Liver (tissue), 9 donors: ENCODE measurements around the gene ROBO4. TPM values are rescaled to one million over a fixed set of nuclear protein-coding genes. Genes with fewer than 3 reads are reported as not detected.

Experiments
- DNase-seq: peaks from one replicate; pipeline ENCODE4 v3.0.0-alpha.2; 2017; ENCODE audit warnings: low spot score
- H3K27ac ChIP-seq, 2 donors: one replicate each; pipeline ENCODE4 v1.7.0; 2013; ENCODE audit warnings: inconsistent platforms in 2 of 2, low read length in 2 of 2, control low read depth in 1 of 2, low read depth in 1 of 2, mild to moderate bottlenecking in 1 of 2
- H3K27me3 ChIP-seq, 4 donors: one replicate each; pipeline versions ENCODE4 v1.6.1 to v1.7.0; 2013; ENCODE audit warnings: low read length in 3 of 4, inconsistent platforms in 1 of 4, mild to moderate bottlenecking in 1 of 4, moderate library complexity in 1 of 4; ENCODE audit not compliant: control insufficient read depth in 4 of 4, insufficient read depth in 4 of 4
- H3K36me3 ChIP-seq, 4 donors: one replicate each; pipeline versions ENCODE4 v1.6.1 to v1.7.0; 2013; ENCODE audit warnings: low read length in 3 of 4, mild to moderate bottlenecking in 3 of 4, low read depth in 1 of 4, moderate library complexity in 1 of 4; ENCODE audit not compliant: control insufficient read depth in 4 of 4, insufficient read depth in 3 of 4
- H3K4me1 ChIP-seq, 4 donors: one replicate each; pipeline versions ENCODE4 v1.6.1 to v1.7.0; 2013; ENCODE audit warnings: low read length in 3 of 4, mild to moderate bottlenecking in 3 of 4, moderate library complexity in 1 of 4; ENCODE audit not compliant: control insufficient read depth in 4 of 4, insufficient read depth in 4 of 4
- H3K4me3 ChIP-seq, 3 donors: one replicate each; pipeline versions ENCODE4 v1.6.1 to v1.7.0; 2013; ENCODE audit warnings: low read length in 3 of 3, control low read depth in 1 of 3, low read depth in 1 of 3, mild to moderate bottlenecking in 1 of 3
- H3K9ac ChIP-seq, 2 donors: one replicate each; pipeline ENCODE4 v1.7.0; 2013; ENCODE audit warnings: low read length in 2 of 2, mild to moderate bottlenecking in 2 of 2, moderate library complexity in 2 of 2, control low read depth in 1 of 2, low read depth in 1 of 2
- H3K9me3 ChIP-seq, 4 donors: one replicate each; pipeline versions ENCODE4 v1.6.1 to v1.7.0; 2013; ENCODE audit warnings: low read length in 3 of 4; ENCODE audit not compliant: control insufficient read depth in 4 of 4
- ATF3 ChIP-seq: IDR thresholded peaks from 2 replicates; pipeline ENCODE4 v1.6.1; 2016; ENCODE audit warnings: antibody characterized with exemption
- CTCF ChIP-seq: fragments of 150-350 bp; IDR thresholded peaks from 2 replicates; pipeline ENCODE4 v1.5.1; 2017; ENCODE audit warnings: improper control_type of control experiment, low read depth, low read length; ENCODE audit not compliant: missing input control
- EGR1 ChIP-seq, 2 donors: IDR thresholded peaks; 2 replicates each; pipeline ENCODE4 v1.6.1; 2016 to 2018; ENCODE audit warnings: antibody characterized with exemption in 2 of 2, low read depth in 2 of 2
- FOXA2 ChIP-seq: IDR thresholded peaks from 2 replicates; pipeline ENCODE4 v1.6.1; 2016; ENCODE audit warnings: antibody characterized with exemption
- GABPA ChIP-seq, 2 donors: IDR thresholded peaks in 1 of 2; conservative IDR thresholded peaks in 1 of 2; 2 replicates each; pipeline ENCODE4 v1.6.1; 2016; ENCODE audit warnings: antibody characterized with exemption in 2 of 2, mild to moderate bottlenecking in 1 of 2, moderate library complexity in 1 of 2
- HNF4A ChIP-seq, 2 donors: conservative IDR thresholded peaks; 2 replicates each; pipeline ENCODE4 v1.6.1; 2016; ENCODE audit warnings: antibody characterized with exemption in 2 of 2, mild to moderate bottlenecking in 2 of 2
- HNF4G ChIP-seq: IDR thresholded peaks from 2 replicates; pipeline ENCODE4 v1.6.1; 2016; ENCODE audit warnings: antibody characterized with exemption
- JUND ChIP-seq, 2 donors: IDR thresholded peaks; 2 replicates each; pipeline ENCODE4 v1.6.1; 2016; ENCODE audit warnings: antibody characterized with exemption in 2 of 2
- NR2F2 ChIP-seq: IDR thresholded peaks from 2 replicates; pipeline ENCODE4 v1.6.1; 2016; ENCODE audit warnings: antibody characterized with exemption
- SP1 ChIP-seq: IDR thresholded peaks from 2 replicates; pipeline ENCODE4 v1.6.1; 2018; ENCODE audit warnings: antibody characterized with exemption, mild to moderate bottlenecking
- TAF1 ChIP-seq: conservative IDR thresholded peaks from 2 replicates; pipeline ENCODE4 v1.6.1; 2016; ENCODE audit warnings: antibody characterized with exemption, mild to moderate bottlenecking
- YY1 ChIP-seq: IDR thresholded peaks from 2 replicates; pipeline ENCODE4 v1.6.1; 2016; ENCODE audit warnings: antibody characterized with exemption, mild to moderate bottlenecking
- ZBTB33 ChIP-seq: IDR thresholded peaks from 2 replicates; pipeline ENCODE4 v1.6.1; 2016; ENCODE audit warnings: antibody characterized with exemption
- WGBS: extraction: QIAGEN DNeasy Blood & Tissue Kit; methylation state at CpG from one replicate; pipeline ENCODE4 v1.1.7; 2013; 5-methylcytosine and 5-hydroxymethylcytosine counted together
- polyA plus RNA-seq, 2 donors: library from polyadenylated mRNA; stranded (reverse) in 1 of 2; unstranded in 1 of 2; fragments of 200-250 nt in 1 of 2; fragments of >200 nt in 1 of 2; fragmentation: Nextera tagmentation in 1 of 2; extraction: Ambion mirVana in 1 of 2; gene quantifications; one replicate each; pipeline versions ENCODE4 v1.2.1 to v1.2.3, GENCODE V29; 2013 to 2015
- total RNA-seq, 2 donors: library from RNA; depleted of rRNA; stranded (reverse); fragments of >200 nt; gene quantifications; one replicate each; pipeline ENCODE4 v1.2.3, GENCODE V29; 2014
- TF ChIP-seq, protein P1 (sequence below): IDR thresholded peaks from 2 replicates; pipeline ENCODE4 v1.6.1; 2016; ENCODE audit warnings: antibody characterized with exemption, mild to moderate bottlenecking
- TF ChIP-seq, protein P2 (sequence below): IDR thresholded peaks from 2 replicates; pipeline ENCODE4 v1.6.1; 2016; ENCODE audit warnings: antibody characterized with exemption
- donor health status: healthy.
- donor health status: healthy.
- donor health status: healthy.
- donor health status: healthy.
- donor health status: healthy.

ROBO4 gene
- total and polyA plus RNA-seq, 4 donors = 2.5 to 17.2 (median 7.6) TPM

DNA sequence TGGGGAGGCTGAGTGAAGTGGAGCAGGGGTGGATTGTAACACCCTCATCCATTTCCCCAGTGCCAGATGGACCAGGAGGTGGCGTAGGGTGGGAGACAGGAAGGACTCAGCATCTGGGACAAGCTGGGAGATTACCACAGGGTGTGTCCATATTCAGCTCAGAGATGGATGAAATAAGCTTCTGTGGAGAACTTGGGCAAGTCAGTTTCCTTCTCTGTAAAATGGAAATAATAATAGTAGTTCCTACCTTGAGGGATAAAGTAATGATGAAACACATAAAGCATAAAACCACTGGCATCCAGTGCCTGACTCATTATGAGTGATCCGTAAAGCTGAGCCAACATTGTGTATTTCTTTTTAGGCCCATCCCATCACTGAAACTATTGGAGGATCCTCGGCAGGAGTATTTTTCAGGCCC is 607 bp upstream of the ROBO4 start (continued):
- TF ChIP-seq ATF3 (no peak), SP1 (no peak)

- Histone ChIP-seq H3K4me3 (peak overlapping the region in 2 of 3 donors; percentile 14 to 38), H3K9ac (no peak overlapping the region), H3K9me3 (no peaks in the 10 kb centered on the region), H3K4me1 (peaks cover 0 to 9% (median 1%) of the 10 kb centered on the region in 4 donors), H3K27ac (peak overlapping the region; percentile 23 to 59), H3K36me3 (no peaks in the 10 kb centered on the region), H3K27me3 (peaks cover 0 to 2% (median 0%) of the 10 kb centered on the region in 4 donors)
- TF ChIP-seq HNF4G (no peak), HNF4A (conservative IDR thresholded peaks at IDR 0.05) (no peak), TAF1 (no peak), FOXA2 (no peak), CTCF (no peak), JUND (IDR thresholded peaks at IDR 0.05) (no peak), GABPA (IDR thresholded peaks at IDR 0.05 in 1 of 2, conservative IDR thresholded peaks at IDR 0.05 in 1 of 2) (no peak), EGR1 (IDR thresholded peaks at IDR 0.05; ENCODE audit: low read depth in 2 of 2) (no peak), SP1 (no peak), NR2F2 (no peak), ATF3 (no peak), YY1 (no peak), ZBTB33 (no peak)
- TF ChIP-seq, protein P1, sequence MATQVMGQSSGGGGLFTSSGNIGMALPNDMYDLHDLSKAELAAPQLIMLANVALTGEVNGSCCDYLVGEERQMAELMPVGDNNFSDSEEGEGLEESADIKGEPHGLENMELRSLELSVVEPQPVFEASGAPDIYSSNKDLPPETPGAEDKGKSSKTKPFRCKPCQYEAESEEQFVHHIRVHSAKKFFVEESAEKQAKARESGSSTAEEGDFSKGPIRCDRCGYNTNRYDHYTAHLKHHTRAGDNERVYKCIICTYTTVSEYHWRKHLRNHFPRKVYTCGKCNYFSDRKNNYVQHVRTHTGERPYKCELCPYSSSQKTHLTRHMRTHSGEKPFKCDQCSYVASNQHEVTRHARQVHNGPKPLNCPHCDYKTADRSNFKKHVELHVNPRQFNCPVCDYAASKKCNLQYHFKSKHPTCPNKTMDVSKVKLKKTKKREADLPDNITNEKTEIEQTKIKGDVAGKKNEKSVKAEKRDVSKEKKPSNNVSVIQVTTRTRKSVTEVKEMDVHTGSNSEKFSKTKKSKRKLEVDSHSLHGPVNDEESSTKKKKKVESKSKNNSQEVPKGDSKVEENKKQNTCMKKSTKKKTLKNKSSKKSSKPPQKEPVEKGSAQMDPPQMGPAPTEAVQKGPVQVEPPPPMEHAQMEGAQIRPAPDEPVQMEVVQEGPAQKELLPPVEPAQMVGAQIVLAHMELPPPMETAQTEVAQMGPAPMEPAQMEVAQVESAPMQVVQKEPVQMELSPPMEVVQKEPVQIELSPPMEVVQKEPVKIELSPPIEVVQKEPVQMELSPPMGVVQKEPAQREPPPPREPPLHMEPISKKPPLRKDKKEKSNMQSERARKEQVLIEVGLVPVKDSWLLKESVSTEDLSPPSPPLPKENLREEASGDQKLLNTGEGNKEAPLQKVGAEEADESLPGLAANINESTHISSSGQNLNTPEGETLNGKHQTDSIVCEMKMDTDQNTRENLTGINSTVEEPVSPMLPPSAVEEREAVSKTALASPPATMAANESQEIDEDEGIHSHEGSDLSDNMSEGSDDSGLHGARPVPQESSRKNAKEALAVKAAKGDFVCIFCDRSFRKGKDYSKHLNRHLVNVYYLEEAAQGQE = no peak
- TF ChIP-seq, protein P2, sequence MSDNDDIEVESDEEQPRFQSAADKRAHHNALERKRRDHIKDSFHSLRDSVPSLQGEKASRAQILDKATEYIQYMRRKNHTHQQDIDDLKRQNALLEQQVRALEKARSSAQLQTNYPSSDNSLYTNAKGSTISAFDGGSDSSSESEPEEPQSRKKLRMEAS = no peak
- no peak for DNase-seq
- WGBS = 82% methylated on average over 9 of the region's 9 CpGs
Measured at GRCh38 chr11:124896821-124897391, 759 bp downstream of the ROBO4 start.
